ENCODE data around the gene LYVE1. TPM values are rescaled to one million over a fixed set of nuclear protein-coding genes. Genes with fewer than 3 reads are reported as not detected.

Gene LYVE1
- total RNA-seq, 3 donors from 2014 or later, result 0.27 to 0.33 TPM; not detected in 1

DNA sequence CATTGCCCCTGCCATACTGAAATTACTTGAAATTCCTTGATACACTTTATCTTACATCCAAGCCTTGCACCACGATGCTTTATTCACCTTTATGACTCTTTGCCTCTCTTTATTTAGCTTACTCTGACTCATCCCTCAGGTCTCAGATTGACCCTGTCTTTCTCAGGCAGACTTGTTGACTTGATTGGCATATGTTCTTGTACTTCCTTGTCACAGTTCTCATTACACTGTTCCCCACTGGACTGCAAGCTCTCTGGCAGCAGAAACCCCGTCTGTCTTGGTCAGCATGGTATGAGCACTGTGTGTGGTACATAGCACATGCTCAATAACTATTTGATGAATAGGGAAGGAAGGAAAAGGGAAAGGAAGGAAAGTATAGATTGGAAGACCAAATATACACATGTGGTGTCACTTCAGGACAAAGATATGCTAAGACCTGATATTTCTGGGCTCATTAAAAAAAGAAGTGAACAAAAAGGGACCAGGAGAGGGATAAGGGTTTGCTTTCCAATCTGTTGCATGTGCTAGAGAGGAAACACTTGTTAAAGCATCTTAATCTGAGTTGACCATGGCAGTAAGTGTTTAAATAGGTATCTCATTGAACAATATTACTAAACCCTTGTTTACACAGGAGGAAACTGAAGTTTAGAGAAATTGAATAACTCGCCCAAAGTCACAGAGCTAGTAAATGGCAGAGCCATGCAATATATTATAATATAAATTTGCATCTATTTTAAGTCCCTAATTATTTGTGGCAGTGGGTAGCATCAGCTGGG, 7.2 kb downstream of the LYVE1 start:
- H3K27me3 Mint-ChIP-seq (ENCODE audit: low read depth), result peaks cover 2% of the 10 kb centered on the region
- ATAC-seq (no peak), DNase-seq (no peak)
- H3K9me3 Mint-ChIP-seq, result no peaks in the 10 kb centered on the region
- no peak overlapping the region for H3K4me3 Mint-ChIP-seq
- H3K36me3 Mint-ChIP-seq (ENCODE audit: insufficient read depth), result no peaks in the 10 kb centered on the region
- H3K4me1 Mint-ChIP-seq (ENCODE audit: low read depth), result no peaks in the 10 kb centered on the region

DNA sequence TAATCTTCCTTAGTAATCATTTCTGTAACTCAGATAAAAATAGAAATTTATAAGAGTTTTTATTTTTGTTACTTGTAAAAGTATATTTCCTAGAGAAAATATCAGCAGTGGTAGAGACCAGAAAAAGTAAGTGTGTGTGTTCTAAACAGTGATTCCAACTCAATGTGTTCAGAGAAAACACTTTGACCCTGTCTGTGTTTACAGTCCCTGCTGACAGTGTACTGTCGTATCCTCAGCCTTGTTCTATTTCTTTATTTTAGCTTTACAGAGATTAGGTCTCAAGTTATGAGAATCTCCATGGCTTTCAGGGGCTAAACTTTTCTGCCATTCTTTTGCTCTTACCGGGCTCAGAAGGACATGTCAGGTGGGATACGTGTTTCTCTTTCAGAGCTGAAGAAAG, 10.2 kb downstream of the LYVE1 start:
- no peaks in the 10 kb centered on the region for H3K4me1 Mint-ChIP-seq (ENCODE audit: low read depth)
- no peak for ATAC-seq
- H3K9me3 Mint-ChIP-seq, result no peaks in the 10 kb centered on the region

DNA sequence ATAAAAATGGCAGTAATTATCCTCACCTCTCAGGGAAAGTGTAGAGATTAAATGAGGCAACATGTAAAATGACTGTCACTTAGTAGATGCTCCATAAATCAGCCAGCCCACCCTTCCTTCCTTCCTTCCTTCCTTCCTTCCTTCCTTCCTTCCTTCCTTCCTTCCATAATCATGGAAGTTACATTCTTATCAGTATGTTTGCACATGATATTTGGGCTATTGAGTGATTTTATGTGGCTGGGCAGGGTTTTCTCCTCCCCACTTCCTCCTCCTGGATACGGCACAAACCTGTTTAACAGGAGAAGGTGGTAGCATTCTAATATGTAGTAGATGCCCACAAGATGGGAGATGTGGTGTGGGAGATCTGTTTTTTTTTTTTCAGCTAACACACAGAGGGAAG, 11.9 kb downstream of the LYVE1 start:
- H3K9me3 Mint-ChIP-seq, result peaks cover 7% of the 10 kb centered on the region
- H3K27me3 Mint-ChIP-seq (ENCODE audit: low read depth), result peaks cover 12% of the 10 kb centered on the region
- no peak overlapping the region for H3K4me3 Mint-ChIP-seq
- ATAC-seq (no peak), DNase-seq (no peak)
- no peaks in the 10 kb centered on the region for H3K4me1 Mint-ChIP-seq (ENCODE audit: low read depth)
- H3K36me3 Mint-ChIP-seq (ENCODE audit: insufficient read depth), result no peaks in the 10 kb centered on the region

More for the DNA sequence above, 10.2 kb downstream of the LYVE1 start:
- Mint-ChIP-seq H3K27me3 (ENCODE audit: low read depth) (peaks cover 7% of the 10 kb centered on the region), H3K4me3 (no peak overlapping the region), H3K36me3 (ENCODE audit: insufficient read depth) (no peaks in the 10 kb centered on the region)
- DNase-seq, result no peak

DNA sequence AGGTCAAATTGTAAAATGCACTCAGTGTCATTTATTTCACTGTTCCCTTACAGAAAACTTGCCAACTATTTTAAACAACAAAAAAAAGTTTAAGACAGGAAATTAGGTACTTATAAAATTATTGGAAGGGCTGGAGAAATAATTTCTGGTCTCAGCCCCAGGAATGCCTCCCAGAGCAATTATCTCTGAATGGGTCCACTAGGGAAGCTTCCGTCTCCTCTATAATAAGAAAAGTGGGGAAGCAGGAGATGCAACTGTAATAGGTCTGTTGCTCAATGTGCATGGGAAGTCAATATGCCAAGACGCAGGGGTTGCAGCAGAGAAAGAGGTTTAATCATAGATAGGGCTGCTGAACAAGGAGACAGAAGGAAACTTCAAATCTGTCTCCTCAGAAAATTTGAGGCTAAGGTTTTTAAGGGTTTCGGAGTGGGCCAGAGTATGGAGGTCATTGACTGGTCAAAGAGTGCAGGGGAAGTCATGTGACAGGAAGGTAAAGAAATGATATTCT, 16.6 kb downstream of the LYVE1 start:
- peaks cover 11% of the 10 kb centered on the region for H3K9me3 Mint-ChIP-seq
- no peaks in the 10 kb centered on the region for H3K36me3 Mint-ChIP-seq (ENCODE audit: insufficient read depth)
- ATAC-seq, result no peak
- DNase-seq, result no peak
- no peaks in the 10 kb centered on the region for H3K4me1 Mint-ChIP-seq (ENCODE audit: low read depth)
- peaks cover 13% of the 10 kb centered on the region for H3K27me3 Mint-ChIP-seq (ENCODE audit: low read depth)
- H3K4me3 Mint-ChIP-seq, result no peak overlapping the region

DNA sequence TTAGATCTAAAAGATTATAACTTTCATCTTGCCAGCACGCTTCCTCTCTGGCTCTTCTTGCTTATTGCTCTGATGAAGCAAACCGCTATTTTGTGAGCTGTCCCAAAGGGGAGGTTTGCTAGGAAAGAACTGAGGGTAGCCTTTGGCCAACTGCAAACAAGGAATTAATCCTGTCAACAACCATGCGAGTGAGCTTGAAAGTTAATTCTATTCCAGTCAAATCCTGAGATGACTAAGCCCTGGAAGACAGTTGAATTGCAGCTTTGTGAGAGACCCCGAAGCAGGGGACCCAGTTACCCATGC, 17.2 kb downstream of the LYVE1 start:
- H3K4me3 Mint-ChIP-seq, result no peak overlapping the region
- no peaks in the 10 kb centered on the region for H3K36me3 Mint-ChIP-seq (ENCODE audit: insufficient read depth)
- H3K27me3 Mint-ChIP-seq (ENCODE audit: low read depth), result peaks cover 13% of the 10 kb centered on the region
- H3K9me3 Mint-ChIP-seq, result peaks cover 11% of the 10 kb centered on the region
- H3K4me1 Mint-ChIP-seq (ENCODE audit: low read depth), result no peaks in the 10 kb centered on the region
- ATAC-seq, result no peak
- DNase-seq, result no peak

DNA sequence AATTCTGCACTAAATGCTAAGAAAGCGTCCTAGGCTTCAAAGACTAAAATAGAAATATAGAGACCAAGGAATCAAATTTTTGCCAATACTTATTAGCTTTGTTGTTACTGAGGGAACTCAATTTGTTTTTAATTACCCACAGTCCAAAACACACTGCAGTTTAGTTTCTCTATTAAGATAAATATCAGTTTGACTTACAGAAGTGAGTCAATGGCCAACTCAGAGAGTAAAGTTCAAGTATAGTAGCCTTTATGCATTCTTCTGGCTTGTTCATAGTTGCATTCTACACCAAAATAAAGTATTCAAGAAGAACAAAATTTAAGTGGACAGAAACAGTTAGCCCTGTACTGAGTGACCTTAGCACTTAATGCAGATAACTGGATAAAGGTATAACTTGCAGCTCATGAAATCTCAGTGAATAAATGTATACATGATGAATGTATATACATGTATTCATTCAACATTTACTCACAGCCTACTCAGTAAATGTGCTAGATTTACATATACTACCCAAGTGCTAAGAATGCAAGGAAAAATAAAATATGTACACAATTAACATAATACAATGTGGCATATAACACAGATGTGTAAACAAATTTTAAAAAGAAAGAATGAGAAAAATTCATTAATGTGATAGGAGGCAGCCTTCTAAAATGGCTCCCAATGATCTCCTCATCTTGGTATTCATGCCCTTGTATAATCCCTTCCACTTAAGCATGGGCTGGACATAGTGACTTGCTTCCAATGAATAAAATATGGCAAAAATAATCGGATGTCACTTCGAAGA, 17.8 kb downstream of the LYVE1 start:
- Mint-ChIP-seq H3K9me3 (peaks cover 11% of the 10 kb centered on the region), H3K27me3 (ENCODE audit: low read depth) (peaks cover 13% of the 10 kb centered on the region), H3K36me3 (ENCODE audit: insufficient read depth) (no peaks in the 10 kb centered on the region), H3K4me3 (no peak overlapping the region), H3K4me1 (ENCODE audit: low read depth) (no peaks in the 10 kb centered on the region)
- ATAC-seq, result no peak
- DNase-seq, result no peak

DNA sequence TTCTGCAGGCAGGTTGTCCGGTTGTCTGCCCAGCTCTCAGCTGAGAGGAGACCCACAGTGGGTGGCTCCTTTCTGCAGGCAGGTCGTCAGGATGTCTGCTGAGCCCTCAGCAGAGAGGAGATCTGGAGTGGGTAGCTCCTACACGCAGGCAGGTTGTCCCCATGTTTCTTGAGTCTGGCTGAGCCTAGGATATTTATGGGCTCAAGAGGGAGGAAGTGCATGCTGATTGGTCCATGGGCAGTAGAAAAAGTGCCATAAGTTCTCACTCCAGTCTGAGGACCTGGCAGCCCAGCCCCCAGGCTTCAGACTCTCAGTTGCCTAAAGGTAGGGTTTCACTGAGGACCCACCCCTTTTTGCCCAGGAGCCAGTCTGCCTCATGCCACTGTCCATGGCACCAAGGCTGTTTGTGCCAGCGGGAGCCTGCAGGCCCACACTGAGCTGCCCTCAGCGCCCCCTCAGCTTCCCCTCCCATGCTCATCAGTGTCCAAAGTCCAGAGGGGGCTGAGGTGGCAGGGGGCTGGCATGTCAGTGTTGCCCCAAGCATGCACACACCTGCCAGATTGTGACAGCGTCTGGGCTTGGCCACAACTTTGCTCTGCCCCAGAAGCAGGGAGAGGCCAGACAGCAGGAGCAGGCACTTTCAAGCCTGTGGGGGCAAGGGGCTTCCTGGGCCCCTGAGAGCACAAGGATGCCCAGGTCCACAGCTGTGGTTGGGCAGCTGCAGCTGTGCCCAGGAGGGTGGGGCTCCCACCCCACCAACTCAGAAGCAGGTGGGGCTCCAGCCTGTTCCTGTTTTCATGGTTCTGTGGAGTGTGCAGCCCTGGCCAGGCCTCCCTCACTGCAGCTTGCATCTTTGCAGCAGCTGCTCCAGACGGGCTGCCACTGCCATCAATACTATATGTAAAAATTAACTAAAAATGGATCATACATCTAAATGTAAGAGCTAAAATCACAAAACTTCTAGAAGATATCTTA, 23.7 kb downstream of the LYVE1 start:
- Mint-ChIP-seq H3K4me1 (ENCODE audit: low read depth) (peaks cover 10% of the 10 kb centered on the region), H3K36me3 (ENCODE audit: insufficient read depth) (no peaks in the 10 kb centered on the region), H3K4me3 (no peak overlapping the region), H3K27me3 (ENCODE audit: low read depth) (peaks cover 5% of the 10 kb centered on the region), H3K9me3 (no peaks in the 10 kb centered on the region)
- ATAC-seq (no peak), DNase-seq (no peak)

DNA sequence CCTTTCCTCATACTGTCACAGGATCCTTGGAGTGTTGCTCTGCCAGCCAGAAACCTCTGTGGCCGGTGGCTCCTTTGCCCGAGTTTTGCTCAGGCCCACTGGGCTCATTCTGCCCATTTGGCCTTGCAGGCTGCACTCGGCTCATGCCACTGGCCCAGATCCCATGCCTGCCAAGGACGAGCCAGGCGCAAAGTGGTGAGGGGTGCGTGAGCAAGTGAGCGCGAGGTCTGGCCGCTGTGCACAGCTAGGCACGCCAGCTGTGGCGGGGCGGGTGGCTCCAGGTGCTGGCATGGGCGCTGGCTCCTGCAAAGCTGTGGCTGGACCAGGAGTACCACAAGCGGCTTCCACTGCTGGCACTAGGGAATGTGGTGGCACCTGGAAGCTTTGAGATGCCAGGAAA, 24.7 kb downstream of the LYVE1 start:
- Mint-ChIP-seq H3K4me3 (no peak overlapping the region), H3K4me1 (ENCODE audit: low read depth) (peaks cover 16% of the 10 kb centered on the region), H3K27me3 (ENCODE audit: low read depth) (peaks cover 5% of the 10 kb centered on the region), H3K9me3 (no peaks in the 10 kb centered on the region), H3K36me3 (ENCODE audit: insufficient read depth) (no peaks in the 10 kb centered on the region)
- ATAC-seq (no peak), DNase-seq (no peak)

DNA sequence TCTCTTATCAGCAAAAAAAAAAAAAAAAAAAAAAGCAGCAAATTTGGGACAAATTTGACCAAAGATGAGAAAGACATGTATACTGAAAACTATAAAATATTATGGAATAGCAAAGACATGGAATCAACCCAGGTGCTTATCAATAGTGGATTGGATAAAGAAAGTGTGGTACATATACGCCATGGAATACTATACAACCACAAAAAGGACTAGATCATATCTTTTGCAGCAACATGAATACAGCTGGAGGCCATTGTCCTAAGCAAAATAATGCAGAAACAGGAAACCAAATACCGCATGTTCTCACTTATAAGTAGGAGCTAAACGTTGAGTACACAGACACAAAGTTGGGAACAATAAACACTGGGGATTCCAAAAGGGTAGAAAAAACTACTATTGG, 25.7 kb downstream of the LYVE1 start:
- Mint-ChIP-seq H3K9me3 (no peaks in the 10 kb centered on the region), H3K4me3 (no peak overlapping the region)
- ATAC-seq, result no peak

DNA sequence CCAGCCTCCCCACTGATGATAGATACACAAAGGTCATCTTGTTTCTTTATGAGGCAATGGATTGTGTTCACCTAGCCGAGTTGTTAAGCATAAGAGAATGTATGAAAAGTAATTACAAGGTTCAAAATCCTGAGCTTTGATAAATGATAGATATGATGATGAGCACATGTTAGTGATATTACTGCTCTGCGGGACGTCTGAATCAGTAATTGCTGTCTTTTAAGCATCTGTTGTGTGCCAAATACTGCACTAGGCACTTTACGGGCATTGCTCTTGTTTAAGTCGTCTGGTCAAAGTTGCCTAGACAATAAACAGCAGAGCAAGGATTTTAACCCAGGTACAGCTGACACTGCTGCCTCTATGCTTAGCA, 26.9 kb downstream of the LYVE1 start:
- DNase-seq (no peak), ATAC-seq (no peak)
- peaks cover 18% of the 10 kb centered on the region for H3K4me1 Mint-ChIP-seq (ENCODE audit: low read depth)
- H3K36me3 Mint-ChIP-seq (ENCODE audit: insufficient read depth), result no peaks in the 10 kb centered on the region
- H3K27me3 Mint-ChIP-seq (ENCODE audit: low read depth), result peaks cover 3% of the 10 kb centered on the region
- H3K4me3 Mint-ChIP-seq, result peak overlapping the region; percentile 91
- H3K9me3 Mint-ChIP-seq, result no peaks in the 10 kb centered on the region

More for the DNA sequence above, 25.7 kb downstream of the LYVE1 start:
- H3K36me3 Mint-ChIP-seq (ENCODE audit: insufficient read depth), result no peaks in the 10 kb centered on the region
- peaks cover 3% of the 10 kb centered on the region for H3K27me3 Mint-ChIP-seq (ENCODE audit: low read depth)
- DNase-seq, result no peak
- peaks cover 18% of the 10 kb centered on the region for H3K4me1 Mint-ChIP-seq (ENCODE audit: low read depth)

DNA sequence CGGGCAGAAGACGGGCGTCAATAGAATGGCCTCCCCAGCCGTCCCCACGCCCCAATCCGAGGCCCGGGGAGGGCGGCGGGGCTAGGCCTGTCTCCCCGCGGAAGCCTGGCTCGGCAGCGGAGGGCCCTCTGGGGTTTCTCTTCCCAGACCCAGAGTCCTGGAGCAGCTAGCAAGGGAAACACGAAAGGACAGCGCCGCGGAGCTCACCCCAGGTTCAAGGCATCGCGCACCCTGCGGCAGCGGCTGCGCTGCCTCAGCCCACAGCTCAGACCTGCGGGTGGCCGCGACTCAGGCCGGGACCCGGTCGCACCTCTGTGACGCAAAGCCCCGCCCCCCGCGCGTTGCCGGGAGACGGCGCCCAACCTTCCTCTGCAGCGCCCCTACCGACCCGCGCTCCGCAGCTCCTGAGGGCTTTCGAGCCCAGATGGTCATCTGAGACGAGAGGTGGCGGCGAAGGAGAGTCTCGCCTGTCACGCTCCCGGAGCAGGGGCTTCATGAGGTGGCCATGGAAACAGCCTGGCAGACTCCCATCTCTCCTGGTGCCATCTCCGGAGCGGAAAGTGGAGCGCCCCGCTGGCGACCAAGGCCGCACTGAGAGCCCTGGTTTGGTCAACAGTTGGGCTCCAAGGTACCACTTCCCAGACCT, 27.4 kb downstream of the LYVE1 start, which contains the start of gene RNF141:
TSS of gene RNF141 (minus strand) at position 273 of the 646 bp plus-strand sequence. CDS start 7,029 bp downstream, outside the sequence.
- no peaks in the 10 kb centered on the region for H3K36me3 Mint-ChIP-seq (ENCODE audit: insufficient read depth)

DNA sequence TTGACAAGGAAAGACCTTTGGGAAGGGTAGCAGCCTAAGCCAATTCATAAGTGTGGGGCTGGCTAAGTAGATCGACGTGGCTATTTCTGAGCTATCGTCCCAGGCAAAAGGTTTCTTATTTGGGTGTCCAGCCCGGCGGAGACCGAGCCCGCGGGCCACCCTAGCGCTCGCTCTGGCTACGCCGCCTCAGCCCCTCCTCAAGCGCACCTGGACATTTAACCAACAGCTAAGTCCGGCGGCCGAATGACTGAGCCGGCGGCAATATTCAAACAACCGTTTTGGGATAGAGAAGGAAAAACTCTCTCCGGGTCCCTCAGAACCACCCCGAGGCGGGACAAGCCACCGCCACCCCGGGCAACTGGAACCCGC, 27.9 kb downstream of the LYVE1 start:
- H3K27me3 Mint-ChIP-seq (ENCODE audit: low read depth), result peaks cover 3% of the 10 kb centered on the region
- no peak for DNase-seq
- peaks cover 23% of the 10 kb centered on the region for H3K4me1 Mint-ChIP-seq (ENCODE audit: low read depth)
- ATAC-seq, result peak; percentile 9 to 16
- H3K36me3 Mint-ChIP-seq (ENCODE audit: insufficient read depth), result no peaks in the 10 kb centered on the region
- no peaks in the 10 kb centered on the region for H3K9me3 Mint-ChIP-seq
- H3K4me3 Mint-ChIP-seq, result peak overlapping the region; percentile 91

More for the DNA sequence above, 27.4 kb downstream of the LYVE1 start, which contains the start of gene RNF141:
- peak; percentile 95 for DNase-seq
- no peaks in the 10 kb centered on the region for H3K9me3 Mint-ChIP-seq
- peaks cover 20% of the 10 kb centered on the region for H3K4me1 Mint-ChIP-seq (ENCODE audit: low read depth)
- peak; percentile 98 to 99 for ATAC-seq
- H3K27me3 Mint-ChIP-seq (ENCODE audit: low read depth), result peaks cover 3% of the 10 kb centered on the region
- H3K4me3 Mint-ChIP-seq, result peak within 1 kb of the TSS; percentile 91

DNA sequence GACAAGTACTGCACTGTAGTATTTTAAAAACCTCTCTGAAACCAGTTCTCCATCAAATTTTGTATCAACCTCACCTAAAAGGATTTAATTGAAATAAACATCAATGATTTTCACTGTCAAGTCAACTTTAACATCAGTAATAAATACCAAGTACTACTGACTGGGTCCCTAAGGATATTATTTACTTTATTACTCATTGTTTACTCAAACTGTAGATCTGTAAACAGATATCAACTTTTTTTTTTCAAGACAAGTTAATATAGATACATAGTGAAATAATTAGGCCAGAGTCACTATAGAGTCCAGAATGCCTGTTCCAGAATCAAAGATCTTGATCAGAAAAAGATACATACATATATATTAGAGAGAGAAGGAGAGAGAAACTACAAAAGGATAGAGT, 29.1 kb downstream of the LYVE1 start:
- ATAC-seq (no peak), DNase-seq (no peak)
- Mint-ChIP-seq H3K36me3 (ENCODE audit: insufficient read depth) (no peaks in the 10 kb centered on the region), H3K9me3 (no peaks in the 10 kb centered on the region), H3K27me3 (ENCODE audit: low read depth) (peaks cover 3% of the 10 kb centered on the region), H3K4me1 (ENCODE audit: low read depth) (peaks cover 23% of the 10 kb centered on the region), H3K4me3 (peak overlapping the region; percentile 91)
